ENCODE measurements around the gene ST7.

ST7 gene

DNA sequence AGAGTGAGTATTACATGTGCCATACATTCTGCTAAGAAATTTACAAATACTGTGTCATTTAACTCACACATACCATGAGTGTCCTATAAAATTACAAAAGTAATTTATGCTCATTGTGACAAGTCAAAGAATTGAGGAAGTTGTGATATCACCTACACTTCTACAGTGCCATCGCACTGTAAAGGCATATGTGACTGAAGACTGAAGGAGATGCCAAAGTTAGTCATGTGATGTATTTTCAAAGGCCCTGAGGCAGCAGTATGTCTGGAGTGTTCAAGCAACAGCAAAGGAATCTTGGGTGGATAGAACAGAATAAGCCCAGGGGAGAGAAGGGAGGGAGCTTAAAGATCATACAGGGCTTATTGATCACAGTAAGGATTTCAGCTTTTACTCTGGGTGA lies 192.8 kb downstream of the ST7 start:
- no peak overlapping the region for H3K4me3 ChIP-seq
- no peaks in the 10 kb centered on the region for H3K4me1 ChIP-seq
- H3K9me3 ChIP-seq = no peaks in the 10 kb centered on the region
- in situ Hi-C loops (cut with MboI; ENCODE audit: low sequenced_read_pairs) = no loop called here
- DNase-seq (ENCODE audit: low spot score in 2 of 2) = no peak
- H3K36me3 ChIP-seq (replicated peaks) = no peaks in the 10 kb centered on the region
- no peaks in the 10 kb centered on the region for H3K27me3 ChIP-seq (ENCODE audit: low read depth)

GRCh38 chr7:117146511-117146910 lies 193.2 kb downstream of the ST7 start:
- no peaks in the 10 kb centered on the region for H3K36me3 ChIP-seq (replicated peaks)
- in situ Hi-C loops (cut with MboI; ENCODE audit: low sequenced_read_pairs) = no loop called here

DNA sequence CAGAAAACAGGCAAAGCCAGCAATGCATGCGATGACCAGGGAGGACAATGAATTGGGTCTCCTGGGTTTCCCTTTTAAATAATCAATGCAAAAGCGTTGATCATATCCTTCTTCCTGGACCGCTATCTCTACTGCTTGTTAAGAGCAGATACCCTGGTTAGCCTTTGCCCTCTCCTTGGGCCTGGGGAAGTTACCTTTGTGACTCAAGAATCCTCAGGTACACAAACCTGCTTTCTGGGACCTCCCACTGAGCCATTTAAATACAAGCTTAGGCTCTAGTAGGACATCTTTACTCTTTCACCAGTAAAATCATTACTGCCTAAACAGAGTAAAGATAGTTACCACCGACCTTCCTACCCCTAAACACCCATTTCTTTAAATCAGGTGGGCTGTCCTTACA lies 195.7 kb downstream of the ST7 start:
- no peaks in the 10 kb centered on the region for H3K27me3 ChIP-seq (ENCODE audit: low read depth)
- no peak for DNase-seq (ENCODE audit: low spot score in 2 of 2)
- H3K4me1 ChIP-seq = no peaks in the 10 kb centered on the region
- no peaks in the 10 kb centered on the region for H3K9me3 ChIP-seq
- no peaks in the 10 kb centered on the region for H3K36me3 ChIP-seq (replicated peaks)
- in situ Hi-C loops (cut with MboI; ENCODE audit: low sequenced_read_pairs) = no loop called here
- no peak overlapping the region for H3K4me3 ChIP-seq

More at GRCh38 chr7:117146511-117146910, 193.2 kb downstream of the ST7 start:
- H3K9me3 ChIP-seq = no peaks in the 10 kb centered on the region
- DNase-seq (ENCODE audit: low spot score in 2 of 2) = no peak
- no peaks in the 10 kb centered on the region for H3K4me1 ChIP-seq
- no peak overlapping the region for H3K4me3 ChIP-seq
- no peaks in the 10 kb centered on the region for H3K27me3 ChIP-seq (ENCODE audit: low read depth)

- H3K4me3 ChIP-seq = no peak overlapping the region
- in situ Hi-C loops (cut with MboI; ENCODE audit: low sequenced_read_pairs) = no loop called here
These were observed 196.4 kb downstream of the ST7 start for GRCh38 chr7:117149692-117150091.

GRCh38 chr7:117152213-117153007 lies 199.1 kb downstream of the ST7 start:
- H3K36me3 ChIP-seq (replicated peaks) = no peaks in the 10 kb centered on the region
- H3K4me3 ChIP-seq = no peak overlapping the region
- DNase-seq (ENCODE audit: low spot score in 2 of 2) = no peak
- H3K27me3 ChIP-seq (ENCODE audit: low read depth) = no peaks in the 10 kb centered on the region
- no peaks in the 10 kb centered on the region for H3K4me1 ChIP-seq
- no peaks in the 10 kb centered on the region for H3K9me3 ChIP-seq
- in situ Hi-C loops (cut with MboI; ENCODE audit: low sequenced_read_pairs) = no loop called here

More at GRCh38 chr7:117149692-117150091, 196.4 kb downstream of the ST7 start:
- Histone ChIP-seq H3K27me3 (ENCODE audit: low read depth) (no peaks in the 10 kb centered on the region), H3K36me3 (replicated peaks) (no peaks in the 10 kb centered on the region), H3K9me3 (no peaks in the 10 kb centered on the region), H3K4me1 (no peaks in the 10 kb centered on the region)
- DNase-seq (ENCODE audit: low spot score in 2 of 2) = no peak

DNA sequence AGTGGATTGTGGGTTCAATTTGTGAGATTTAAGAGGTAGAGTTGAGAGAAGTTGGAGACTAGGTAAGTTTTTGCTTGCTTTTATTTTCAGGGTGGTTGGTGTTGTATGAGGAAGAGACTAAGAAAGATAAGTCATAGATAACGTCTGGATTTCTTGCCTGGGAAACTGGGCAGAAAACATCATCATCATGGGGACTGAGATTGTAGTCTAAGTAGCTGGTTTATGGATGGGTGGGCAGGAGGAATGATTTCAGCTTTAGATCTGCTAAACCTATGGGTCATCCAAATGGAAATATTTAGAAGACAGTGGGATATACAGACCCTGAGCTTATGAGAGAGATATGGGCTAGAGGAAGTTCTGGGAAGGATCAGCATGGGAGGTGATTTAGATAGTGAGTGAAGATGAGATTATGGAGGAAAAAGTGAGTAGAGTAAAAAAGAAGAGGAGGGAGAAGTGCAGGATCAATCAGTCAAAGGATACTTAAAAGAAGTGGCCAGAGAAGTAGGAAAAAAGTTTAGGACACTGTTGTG lies 199.8 kb downstream of the ST7 start:
- Histone ChIP-seq H3K27me3 (ENCODE audit: low read depth) (no peaks in the 10 kb centered on the region), H3K36me3 (replicated peaks) (no peaks in the 10 kb centered on the region), H3K9me3 (no peaks in the 10 kb centered on the region), H3K4me3 (no peak overlapping the region), H3K4me1 (no peaks in the 10 kb centered on the region)
- DNase-seq (ENCODE audit: low spot score in 2 of 2) = no peak
- in situ Hi-C loops (cut with MboI; ENCODE audit: low sequenced_read_pairs) = no loop called here

DNA sequence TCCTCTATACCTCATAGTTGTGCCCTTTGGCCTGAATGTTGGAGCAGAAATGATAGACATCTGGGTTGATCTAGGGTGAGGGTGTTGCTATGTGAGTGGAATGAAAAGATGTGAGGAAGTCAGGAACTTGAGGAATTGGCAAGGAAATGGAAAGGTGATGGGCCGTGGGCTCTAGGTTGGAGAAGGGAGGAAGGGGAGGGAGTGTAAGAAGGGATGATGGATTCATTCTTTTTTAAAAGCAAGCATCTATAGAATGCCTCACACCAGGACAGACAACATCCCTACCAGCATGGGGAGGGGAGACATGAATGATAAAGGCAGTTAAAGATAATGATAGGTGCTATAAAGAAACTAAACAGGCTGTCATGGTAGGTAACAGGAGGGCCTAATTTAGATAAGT lies 201.4 kb downstream of the ST7 start:
- in situ Hi-C loops (cut with MboI; ENCODE audit: low sequenced_read_pairs) = no loop called here
- H3K4me3 ChIP-seq = no peak overlapping the region
- no peaks in the 10 kb centered on the region for H3K36me3 ChIP-seq (replicated peaks)
- H3K9me3 ChIP-seq = no peaks in the 10 kb centered on the region
- H3K27me3 ChIP-seq (ENCODE audit: low read depth) = no peaks in the 10 kb centered on the region
- H3K4me1 ChIP-seq = no peaks in the 10 kb centered on the region
- no peak for DNase-seq (ENCODE audit: low spot score in 2 of 2)

- H3K27me3 ChIP-seq (ENCODE audit: low read depth) = no peaks in the 10 kb centered on the region
- H3K36me3 ChIP-seq (replicated peaks) = no peaks in the 10 kb centered on the region
- no peak overlapping the region for H3K4me3 ChIP-seq
- in situ Hi-C loops (cut with MboI; ENCODE audit: low sequenced_read_pairs) = no loop called here
- no peaks in the 10 kb centered on the region for H3K9me3 ChIP-seq
- H3K4me1 ChIP-seq = no peaks in the 10 kb centered on the region
- DNase-seq (ENCODE audit: low spot score in 2 of 2) = no peak
These were observed 202.4 kb downstream of the ST7 start for GRCh38 chr7:117155694-117156093.

DNA sequence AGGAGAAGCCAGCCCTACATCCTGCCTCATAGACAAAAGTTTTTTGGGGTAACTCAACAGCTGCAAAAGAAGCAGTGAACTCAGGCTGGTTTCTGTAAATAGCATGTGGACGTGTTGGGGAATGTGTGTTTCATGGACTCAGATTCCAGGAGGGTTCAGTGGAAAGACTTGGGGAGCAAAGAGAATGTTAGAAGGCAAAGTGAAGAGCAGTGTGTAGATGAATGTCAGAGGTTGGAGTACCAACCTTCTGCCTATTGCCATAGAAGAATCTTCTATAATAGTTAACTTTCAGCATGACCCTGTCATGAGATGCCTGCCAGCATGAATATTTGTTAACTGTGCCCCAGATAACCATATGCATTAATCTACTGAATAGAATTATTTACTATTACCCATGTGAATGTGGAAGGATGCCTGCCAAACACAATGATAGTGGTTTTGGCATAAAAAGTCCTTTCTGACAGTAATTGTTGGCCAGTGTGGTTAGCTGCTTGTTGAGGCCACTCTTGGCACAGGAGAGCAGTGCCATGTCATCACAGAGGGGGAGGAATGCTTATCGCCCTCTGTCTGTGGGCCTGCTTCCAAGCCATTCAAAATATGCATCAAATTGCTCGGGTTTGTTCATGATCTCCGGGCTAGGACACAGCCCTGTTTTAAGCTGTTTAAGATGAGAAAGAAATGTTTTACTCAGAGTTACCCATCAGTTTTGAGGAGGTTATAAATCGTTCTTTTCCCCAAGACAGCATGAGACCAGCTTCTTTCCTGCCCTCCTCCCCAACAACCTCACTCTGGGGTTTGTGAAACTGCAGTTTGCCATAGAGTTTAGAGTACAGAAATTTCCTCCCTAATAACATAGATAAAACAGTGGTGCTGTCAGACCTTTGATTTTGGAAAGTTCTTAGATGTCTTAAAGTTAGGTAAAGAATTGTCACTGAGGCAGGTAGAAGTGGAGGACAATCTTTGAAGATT lies 204.2 kb downstream of the ST7 start:
- in situ Hi-C loops (cut with MboI; ENCODE audit: low sequenced_read_pairs) = no loop called here
- no peaks in the 10 kb centered on the region for H3K36me3 ChIP-seq (replicated peaks)
- H3K4me3 ChIP-seq = no peak overlapping the region
- H3K9me3 ChIP-seq = no peaks in the 10 kb centered on the region
- no peaks in the 10 kb centered on the region for H3K27me3 ChIP-seq (ENCODE audit: low read depth)
- H3K4me1 ChIP-seq = no peaks in the 10 kb centered on the region
- DNase-seq (ENCODE audit: low spot score in 2 of 2) = no peak

- Histone ChIP-seq H3K4me3 (no peak overlapping the region), H3K36me3 (replicated peaks) (no peaks in the 10 kb centered on the region), H3K4me1 (no peaks in the 10 kb centered on the region), H3K27me3 (ENCODE audit: low read depth) (no peaks in the 10 kb centered on the region), H3K9me3 (no peaks in the 10 kb centered on the region)
- in situ Hi-C loops (cut with MboI; ENCODE audit: low sequenced_read_pairs) = no loop called here
- no peak for DNase-seq (ENCODE audit: low spot score in 2 of 2)
These were observed 205.8 kb downstream of the ST7 start for GRCh38 chr7:117158941-117159697.

- H3K36me3 ChIP-seq (replicated peaks) = no peaks in the 10 kb centered on the region
- in situ Hi-C loops (cut with MboI; ENCODE audit: low sequenced_read_pairs) = no loop called here
- DNase-seq (ENCODE audit: low spot score in 2 of 2) = no peak
- H3K4me1 ChIP-seq = no peaks in the 10 kb centered on the region
- no peaks in the 10 kb centered on the region for H3K9me3 ChIP-seq
- no peaks in the 10 kb centered on the region for H3K27me3 ChIP-seq (ENCODE audit: low read depth)
- no peak overlapping the region for H3K4me3 ChIP-seq
These were observed 209.8 kb downstream of the ST7 start for GRCh38 chr7:117163101-117163500.

GRCh38 chr7:117164620-117165019 lies 211.3 kb downstream of the ST7 start:
- no peak for DNase-seq (ENCODE audit: low spot score in 2 of 2)
- Histone ChIP-seq H3K27me3 (ENCODE audit: low read depth) (no peaks in the 10 kb centered on the region), H3K36me3 (replicated peaks) (no peaks in the 10 kb centered on the region), H3K9me3 (no peaks in the 10 kb centered on the region), H3K4me3 (no peak overlapping the region), H3K4me1 (no peaks in the 10 kb centered on the region)
- in situ Hi-C loops (cut with MboI; ENCODE audit: low sequenced_read_pairs) = no loop called here

- in situ Hi-C loops (cut with MboI; ENCODE audit: low sequenced_read_pairs) = no loop called here
- Histone ChIP-seq H3K27me3 (ENCODE audit: low read depth) (no peaks in the 10 kb centered on the region), H3K4me1 (no peaks in the 10 kb centered on the region), H3K4me3 (no peak overlapping the region), H3K9me3 (no peaks in the 10 kb centered on the region), H3K36me3 (replicated peaks) (no peaks in the 10 kb centered on the region; the same call in 1 of the 2 replicates)
- no peak for DNase-seq (ENCODE audit: low spot score in 2 of 2)
These were observed 212.4 kb downstream of the ST7 start for GRCh38 chr7:117165656-117166055.
